Endometrium (tissue), 2 donors: ENCODE results near the gene CFD.
"Not testable (repeated sequence)": the region's sequence is repeated elsewhere in the genome, so short reads cannot be mapped to it uniquely, and the experiment has no call there.

Experiments used
- FAIRE-seq: peaks from 2 replicates; lab custom pipeline; 2012; peaks lifted over from hg19 to GRCh38; lab: Jason Lieb, UNC
- donor health status: control.
- donor health status: control.

Gene CFD

DNA sequence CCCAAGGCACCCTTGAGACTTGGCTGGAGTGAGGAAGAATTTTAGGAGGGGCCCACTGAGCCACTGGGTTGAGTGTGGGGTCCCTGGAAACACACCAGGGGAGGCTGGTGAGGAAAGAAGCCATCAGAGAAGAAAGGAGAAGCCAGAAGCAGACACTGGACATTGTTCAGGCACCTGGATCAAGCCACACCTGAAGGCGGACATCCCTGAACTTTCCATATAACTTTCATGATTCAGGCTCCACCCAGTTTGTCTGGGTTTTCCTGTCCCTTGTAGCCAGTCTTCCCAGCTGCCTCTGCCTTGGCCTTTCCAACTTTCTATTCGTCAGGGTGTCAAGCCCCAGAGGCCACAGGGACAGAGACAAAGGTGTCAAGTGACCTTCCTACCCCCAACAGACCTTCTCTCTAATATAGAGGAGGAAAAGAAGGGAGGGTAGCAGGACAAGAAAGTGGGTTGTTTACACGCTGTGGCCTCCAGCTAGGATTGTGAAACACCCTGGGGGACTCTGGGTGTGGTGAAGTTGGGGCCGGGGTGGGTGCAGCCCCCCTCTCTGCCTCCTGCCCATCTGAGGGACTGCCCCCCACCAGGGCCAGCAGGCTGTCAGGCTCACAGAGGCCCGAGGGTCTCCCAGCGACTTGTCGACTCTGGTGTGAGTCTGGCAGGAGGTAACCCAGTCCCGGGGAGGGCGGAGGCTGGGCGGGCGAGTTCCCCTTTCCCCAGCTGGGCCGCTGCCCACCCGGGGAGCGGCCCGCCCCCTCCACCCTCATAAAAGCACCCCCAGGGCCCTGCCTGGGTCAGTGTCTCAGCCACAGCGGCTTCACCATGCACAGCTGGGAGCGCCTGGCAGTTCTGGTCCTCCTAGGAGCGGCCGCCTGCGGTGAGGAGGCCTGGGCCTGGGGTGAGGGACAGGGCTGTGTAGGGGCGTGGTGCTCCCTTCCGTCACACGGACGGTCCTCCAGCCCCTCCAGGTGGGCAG, at the start of gene CFD:
Gene CFD, plus strand, starts transcription at position 797 of the 976 bp plus-strand sequence. Its CDS starts 26 bp downstream, at position 823.
- no peak for FAIRE-seq

DNA sequence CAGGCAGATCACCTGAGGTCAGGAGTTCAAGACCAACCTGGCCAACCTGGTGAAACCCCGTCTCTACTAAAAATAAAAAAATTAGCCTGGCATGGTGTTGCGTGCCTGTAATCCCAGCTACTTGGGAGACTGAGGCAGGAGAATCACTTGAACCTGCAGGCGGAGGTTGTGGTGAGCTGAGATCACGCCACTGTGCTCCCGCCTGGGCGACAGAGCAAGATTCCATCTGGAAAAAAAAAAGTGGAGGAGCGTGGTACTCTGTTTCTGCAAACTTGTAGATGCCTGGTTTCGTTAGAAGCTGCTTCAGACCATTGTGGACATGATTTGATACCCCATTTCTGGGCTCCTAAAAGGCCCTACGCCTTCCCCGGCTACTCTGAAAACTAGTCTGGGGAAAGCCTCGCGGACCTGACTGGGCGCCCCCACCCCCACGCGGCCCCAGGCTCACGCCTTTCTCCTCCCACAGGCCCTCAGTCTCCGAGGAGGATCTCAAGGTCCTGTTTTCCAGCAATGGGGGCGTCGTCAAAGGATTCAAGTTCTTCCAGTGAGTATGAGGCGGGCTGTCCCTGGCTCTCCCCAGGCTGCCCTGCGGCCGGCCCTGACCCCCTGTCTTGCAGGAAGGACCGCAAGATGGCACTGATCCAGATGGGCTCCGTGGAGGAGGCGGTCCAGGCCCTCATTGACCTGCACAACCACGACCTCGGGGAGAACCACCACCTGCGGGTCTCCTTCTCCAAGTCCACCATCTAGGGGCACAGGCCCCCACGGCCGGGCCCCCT, 49.2 kb upstream of the CFD start:
- no peak for FAIRE-seq

DNA sequence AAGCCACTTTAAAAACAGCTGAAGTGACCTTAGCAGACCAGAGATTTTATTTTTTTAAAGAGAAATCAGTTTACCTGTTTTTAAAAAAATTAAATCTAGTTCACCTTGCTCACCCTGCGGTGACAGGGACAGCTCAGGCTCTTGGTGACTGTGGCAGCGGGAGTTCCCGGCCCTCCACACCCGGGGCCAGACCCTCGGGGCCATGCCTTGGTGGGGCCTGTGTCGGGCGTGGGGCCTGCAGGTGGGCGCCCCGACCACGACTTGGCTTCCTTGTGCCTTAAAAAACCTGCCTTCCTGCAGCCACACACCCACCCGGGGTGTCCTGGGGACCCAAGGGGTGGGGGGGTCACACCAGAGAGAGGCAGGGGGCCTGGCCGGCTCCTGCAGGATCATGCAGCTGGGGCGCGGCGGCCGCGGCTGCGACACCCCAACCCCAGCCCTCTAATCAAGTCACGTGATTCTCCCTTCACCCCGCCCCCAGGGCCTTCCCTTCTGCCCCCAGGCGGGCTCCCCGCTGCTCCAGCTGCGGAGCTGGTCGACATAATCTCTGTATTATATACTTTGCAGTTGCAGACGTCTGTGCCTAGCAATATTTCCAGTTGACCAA, 48.5 kb upstream of the CFD start:
- FAIRE-seq: no peak

DNA sequence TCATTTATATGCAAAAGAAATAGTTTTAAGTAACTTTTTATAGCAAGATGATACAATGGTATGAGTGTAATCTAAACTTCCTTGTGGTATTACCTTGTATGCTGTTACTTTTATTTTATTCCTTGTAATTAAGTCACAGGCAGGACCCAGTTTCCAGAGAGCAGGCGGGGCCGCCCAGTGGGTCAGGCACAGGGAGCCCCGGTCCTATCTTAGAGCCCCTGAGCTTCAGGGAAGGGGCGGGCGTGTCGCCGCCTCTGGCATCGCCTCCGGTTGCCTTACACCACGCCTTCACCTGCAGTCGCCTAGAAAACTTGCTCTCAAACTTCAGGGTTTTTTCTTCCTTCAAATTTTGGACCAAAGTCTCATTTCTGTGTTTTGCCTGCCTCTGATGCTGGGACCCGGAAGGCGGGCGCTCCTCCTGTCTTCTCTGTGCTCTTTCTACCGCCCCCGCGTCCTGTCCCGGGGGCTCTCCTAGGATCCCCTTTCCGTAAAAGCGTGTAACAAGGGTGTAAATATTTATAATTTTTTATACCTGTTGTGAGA, 47.9 kb upstream of the CFD start:
- no peak for FAIRE-seq

DNA sequence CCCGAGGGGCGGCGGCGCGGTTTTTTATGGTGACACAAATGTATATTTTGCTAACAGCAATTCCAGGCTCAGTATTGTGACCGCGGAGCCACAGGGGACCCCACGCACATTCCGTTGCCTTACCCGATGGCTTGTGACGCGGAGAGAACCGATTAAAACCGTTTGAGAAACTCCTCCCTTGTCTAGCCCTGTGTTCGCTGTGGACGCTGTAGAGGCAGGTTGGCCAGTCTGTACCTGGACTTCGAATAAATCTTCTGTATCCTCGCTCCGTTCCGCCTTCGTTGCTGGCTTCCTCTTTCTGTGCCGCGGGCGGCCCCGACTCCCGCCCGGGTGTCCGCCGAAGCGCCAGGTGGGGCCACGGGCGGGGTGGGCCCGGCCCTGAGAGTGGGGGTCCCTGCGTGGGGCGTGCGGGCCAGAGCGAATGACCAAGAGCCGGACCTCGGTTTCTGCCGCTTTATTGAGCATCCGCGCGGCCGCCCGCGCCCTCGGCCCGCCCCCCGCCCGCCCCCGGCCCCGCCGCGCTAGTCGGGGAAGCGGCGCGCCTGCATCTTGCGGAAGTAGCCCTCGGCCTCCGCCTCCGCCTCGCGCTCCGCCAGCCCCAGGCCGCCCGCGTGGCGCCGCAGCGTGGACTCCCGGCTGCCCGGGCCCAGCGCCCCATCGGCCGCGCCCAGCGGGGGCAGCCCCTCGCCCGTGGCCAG, 47.3 kb upstream of the CFD start:
- no peak for FAIRE-seq

DNA sequence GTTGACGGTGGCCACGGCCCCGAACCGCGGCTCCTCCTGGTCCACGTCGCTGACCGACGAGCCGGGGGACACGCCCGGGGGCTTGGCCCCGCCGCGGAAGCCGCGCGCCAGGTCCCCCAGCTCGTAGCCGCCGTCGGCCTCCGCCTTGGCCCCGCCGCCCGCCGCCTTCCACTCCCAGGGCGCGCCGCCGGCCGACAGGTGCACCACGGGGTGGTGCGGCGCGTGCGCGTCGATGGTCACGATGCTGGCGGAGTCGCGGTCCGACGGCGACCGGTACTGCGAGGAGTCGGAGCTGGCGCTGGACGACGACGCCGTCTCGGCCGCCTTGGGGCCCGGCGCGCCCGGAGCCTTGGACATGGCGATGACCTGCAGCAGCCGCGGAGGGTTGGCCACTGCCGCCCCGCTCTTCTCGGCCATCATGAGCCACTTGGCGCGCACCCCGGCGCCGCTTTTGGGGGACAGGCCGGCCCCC, 46.7 kb upstream of the CFD start:
- no peak for FAIRE-seq

DNA sequence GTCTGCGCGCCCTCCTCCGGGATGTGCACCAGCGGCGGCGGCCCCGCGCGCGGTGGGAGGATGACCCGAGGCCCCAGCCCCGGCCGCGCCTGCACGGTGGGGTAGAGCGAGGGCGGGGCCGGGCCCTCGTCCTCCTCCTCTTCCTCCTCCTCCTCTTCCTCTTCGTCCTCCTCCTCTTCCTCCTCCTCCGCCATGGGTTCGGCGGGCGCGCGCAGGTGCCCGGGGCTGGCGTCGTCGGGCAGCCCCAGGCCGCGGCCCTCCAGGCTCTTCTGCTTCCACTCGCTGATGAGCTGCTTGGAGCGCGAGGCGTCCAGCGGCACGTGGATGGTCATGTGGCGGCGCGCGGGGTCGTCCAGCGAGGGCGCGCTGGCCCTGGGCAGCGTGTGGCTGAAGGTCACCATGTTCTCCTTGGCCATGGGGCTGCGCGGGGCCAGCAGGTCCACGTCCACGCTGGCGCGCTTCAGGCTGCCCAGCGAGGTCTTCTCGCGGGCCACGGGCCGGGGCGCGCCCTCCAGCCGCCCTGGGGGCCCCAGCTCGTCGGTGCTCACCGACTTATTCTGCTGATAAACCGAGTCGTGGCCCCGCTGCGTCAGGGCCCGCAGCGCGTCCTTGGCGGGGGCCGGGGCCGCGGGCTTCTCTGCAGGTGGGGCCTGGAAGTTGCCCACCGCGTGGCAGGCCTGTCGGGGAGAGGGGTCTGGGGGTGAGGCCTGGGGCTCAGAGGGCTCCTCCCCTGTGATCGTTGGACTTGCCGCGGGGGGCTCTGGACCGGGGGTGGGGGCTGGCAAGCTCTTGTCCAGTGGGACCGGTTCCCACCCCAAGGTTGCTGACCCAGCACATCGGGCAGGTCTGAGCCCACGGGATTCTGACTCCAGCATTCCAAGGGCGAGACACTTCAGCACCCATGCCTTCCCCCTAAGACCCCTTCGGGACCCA, 46.0 kb upstream of the CFD start:
- no peak for FAIRE-seq

DNA sequence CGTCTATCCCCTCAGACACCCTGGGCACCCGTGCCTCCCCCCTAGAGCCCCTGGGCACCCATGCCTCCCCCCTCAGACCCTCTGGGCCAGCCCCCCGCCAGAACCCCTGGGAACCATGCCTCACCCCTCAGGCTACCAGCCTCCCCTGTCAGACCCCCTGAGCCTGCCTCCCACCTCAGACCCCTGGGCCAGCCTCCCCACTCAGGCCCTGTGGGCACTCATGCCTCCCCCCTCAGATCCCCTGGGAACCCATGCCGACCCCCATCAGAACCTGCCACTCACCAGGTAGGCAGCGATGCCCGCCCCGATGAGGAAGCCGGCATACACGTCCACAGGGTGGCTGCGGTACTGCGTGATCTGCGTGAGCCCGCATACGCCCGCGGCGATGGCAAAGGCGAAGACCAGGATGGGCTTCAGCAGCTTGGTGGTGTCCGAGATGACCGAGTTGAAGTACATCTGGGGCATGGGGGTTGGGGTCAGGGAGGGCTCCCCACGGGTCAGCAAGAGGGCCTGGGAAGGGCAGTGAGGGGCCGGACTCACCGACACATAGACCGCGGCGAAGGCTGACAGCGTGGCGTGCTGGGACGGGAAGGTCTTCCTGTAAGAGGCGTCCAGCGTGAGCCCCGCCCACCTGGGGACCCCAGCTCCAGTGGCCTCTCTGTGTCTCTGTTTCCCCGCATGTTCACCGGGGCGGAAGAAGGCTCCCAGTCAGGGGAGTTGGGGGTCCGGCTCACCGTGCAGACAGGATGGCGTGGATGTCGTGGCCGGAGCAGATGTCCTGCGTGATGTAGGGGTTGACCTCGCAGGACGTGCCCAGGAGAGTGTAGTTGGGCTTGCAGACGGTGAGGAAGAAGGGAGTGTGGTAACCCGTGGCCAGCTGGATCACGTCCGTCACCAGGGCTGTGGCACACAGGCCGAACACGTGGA, 45.0 kb upstream of the CFD start:
- FAIRE-seq: no peak

DNA sequence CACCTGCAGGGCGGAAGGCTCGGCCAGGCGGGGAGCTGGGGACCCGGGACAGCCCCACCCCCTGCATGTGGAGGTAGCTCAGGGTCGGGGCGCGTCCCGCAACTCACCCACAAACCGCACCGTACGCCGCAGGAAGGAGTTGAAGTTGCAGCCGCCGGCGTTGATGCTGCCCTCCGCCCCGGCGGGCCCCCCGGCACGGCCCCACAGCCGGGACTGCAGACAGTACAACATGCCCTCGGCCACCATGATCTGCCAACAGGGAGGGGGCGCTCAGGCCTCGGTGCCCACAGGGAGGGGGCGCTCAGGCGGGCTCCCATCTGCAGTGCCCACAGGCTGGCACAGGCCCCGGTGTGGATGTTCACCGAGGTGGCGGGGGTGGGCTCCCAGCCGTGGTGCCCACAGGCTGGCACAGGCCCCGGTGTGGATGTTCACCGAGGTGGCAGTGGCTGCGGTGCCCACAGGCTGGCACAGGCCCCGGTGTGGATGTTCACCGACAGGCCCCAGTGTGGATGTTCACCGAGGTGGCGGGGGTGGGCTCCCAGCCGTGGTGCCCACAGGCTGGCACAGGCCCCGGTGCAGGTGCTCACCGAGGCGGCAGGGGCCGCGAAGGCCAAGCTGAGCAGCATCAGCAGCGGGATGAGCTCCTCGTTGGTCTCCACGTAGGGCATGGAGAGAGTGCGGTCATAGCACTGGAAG, 44.2 kb upstream of the CFD start:
- FAIRE-seq: no peak

DNA sequence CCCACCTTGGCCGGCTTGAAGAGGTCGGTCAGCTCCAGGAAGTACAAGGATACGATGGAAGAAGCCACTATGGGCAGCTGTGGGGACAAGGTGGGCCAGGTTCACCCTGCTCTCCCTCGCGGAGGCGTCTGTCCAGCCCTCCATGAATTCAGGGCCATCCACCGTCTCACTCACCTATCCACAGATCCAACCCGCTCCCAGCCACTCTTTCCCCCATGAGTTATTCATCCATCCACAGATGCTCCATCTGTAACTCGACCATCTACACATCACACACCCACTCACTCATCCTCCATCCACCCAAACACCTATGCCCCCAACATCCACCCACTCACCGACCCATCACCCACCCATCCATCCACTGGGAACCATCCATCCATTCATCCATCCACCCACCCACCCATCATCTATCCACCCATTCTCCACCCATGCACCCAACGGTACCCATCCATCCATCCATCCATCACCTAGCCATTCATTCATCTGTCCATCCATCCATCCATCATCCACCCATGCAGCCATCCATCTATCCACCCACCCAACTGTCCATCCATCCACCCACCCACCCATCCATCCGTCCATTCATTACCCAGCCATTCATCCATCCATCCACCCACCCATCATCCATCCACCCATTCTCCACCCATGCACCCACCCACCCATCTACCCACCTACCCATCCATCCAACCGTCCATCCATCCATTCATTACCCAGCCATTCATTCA, 43.5 kb upstream of the CFD start:
- FAIRE-seq: no peak

DNA sequence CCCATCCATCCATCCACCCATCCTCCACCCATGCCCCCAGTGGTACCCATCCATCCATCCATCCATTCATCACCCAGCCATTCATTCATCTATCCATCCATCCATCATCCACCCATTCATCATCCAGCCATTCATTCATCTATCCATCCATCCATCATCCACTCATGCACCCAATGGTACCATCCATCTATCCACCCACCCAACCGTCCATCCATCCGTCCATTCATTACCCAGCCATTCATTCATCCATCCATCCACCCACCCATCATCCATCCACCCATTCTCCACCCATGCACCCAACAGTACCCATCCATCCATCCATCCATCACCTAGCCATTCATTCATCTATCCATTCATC, 43.0 kb upstream of the CFD start:
- FAIRE-seq: no peak

DNA sequence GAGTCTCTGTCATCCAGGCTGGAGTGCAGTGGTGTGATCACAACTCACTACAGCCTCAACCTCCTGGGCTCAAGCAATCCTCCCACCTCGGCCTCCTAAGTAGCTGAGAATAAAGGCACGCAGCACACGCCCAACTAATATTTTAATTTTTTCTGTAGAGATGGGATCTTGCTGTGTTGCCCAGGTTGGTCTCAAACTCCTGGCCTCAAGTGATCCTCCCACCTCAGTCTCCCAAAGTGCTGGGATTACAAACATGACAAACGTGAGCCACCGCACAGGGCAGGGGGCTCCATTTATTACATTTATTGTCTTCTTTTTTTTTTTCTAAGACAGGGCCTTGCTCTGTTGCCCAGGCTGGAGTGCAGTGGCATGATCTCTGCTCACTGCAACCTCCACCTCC, 39.3 kb upstream of the CFD start:
- FAIRE-seq: not testable (repeated sequence)

DNA sequence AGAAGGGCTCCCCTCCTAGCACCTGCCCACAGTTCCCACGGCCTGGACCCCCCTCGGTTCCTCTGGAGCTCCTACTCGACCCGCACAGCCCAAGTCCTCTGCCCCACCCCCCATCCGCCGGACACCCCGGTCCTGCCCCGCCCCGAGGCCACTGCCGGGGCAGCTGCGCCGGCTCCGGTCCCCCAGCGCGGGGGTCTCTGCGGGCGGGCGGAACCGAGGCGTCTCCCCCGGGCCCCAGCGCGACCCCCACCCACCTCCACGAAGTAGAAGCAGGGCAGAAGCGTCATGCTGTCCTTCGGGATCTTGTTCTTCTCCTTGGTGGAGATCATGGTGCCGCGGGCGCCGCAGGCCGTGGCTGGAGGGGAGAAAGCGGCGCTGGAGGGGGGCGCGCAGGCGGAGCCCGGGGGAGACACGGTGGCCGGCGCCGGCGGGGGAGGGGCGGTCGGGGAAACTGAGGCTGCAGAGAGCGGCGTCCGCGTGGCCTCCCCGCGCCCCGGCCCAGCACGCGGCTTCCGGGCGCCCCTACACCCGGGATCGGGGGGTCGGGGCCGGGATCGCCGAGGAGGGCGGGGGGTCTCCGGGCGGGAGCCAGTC, 38.1 kb upstream of the CFD start:
- FAIRE-seq: no peak

DNA sequence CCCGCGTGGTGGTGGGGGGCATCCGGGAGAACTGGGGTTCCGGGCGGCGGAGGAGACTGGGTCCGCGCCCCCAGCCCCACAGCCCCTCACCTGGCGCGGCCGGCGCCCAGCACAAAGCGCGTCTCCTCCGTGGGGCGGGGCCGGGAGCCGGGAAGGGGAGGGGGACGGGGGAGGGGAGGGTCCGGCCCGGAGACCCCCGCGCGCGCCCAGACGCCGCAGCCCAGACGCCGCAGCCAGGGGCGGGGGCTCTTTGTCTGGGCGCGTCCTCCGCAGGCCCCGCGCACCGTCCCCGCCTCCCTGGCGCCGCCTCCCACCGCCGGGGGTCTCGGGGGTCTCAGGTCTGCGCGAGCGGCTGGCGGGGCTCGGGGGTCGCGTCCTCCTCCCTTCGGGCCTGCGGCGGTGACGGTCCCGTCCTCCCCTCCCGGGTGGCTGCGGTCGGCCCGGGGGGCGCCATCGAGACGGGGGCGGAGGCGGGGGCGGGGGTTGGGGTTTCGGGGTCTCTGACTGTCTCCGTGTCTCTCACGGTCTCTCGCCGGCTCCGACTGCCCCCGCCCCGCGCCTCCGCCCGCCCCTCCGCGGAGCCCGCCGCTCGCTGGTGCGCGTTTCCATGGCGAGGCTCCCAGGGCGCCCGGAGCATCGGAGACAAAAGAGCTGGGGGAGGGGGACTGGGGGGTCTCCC, 37.5 kb upstream of the CFD start, which contains the start of gene PLPPR3:
Gene PLPPR3, minus strand, starts transcription at position 131 of the 679 bp plus-strand sequence. CDS start 396 bp downstream, outside the sequence.
- FAIRE-seq: no peak

DNA sequence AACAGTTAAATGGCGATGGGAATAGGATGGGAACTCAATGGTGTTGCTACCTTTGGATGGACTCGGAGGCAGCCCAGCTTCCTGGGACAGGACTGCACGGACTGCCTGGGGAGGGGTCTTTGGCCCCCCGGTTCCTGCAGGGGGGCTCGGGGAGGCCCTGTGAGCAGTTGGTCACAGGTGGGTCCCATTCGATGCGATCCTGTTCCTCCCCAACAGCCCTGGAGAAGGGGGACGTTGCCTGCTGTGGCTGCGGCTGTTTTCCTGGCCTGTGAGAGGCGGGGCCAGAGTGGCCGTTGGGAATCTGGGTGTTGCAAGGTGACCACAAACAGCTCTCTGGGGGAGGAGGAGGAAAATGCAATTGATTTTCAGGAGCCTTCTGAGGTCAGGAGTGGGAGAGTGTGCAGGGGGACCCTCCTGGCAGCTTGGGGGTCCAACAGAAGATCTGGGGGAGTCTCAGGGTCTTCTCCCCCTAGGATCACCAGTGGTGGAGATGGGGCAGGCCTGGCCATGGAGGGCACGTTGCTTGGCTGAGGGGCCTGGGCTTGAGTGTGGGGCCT, 35.8 kb upstream of the CFD start:
- no peak for FAIRE-seq

DNA sequence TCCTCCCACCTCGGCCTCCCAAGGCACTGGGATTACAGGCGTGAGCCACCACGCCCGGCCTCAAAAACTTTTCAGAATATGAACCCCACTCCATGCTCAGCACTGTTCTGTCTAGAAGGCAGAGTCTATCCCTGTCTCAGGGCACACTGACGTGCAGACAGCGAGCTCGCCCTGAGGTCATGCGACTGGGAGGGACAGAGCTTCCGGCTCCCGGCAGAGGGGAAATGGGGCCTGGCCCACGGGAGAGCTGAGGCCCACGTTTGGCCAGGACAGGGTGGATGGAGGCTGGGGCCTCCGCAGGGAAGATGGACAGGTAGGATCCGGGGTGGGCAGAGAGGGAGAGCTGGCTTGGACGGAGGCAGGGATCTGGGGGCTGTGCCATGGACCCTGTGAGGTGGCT, 34.6 kb upstream of the CFD start:
- no peak for FAIRE-seq
